NT2/D1 (cell line): ENCODE measurements around the gene UBASH3B.

Experiments used
- DNase-seq: peaks from one replicate; pipeline ENCODE4 v3.0.0-alpha.2; 2011; ENCODE audit warnings: low read depth, low spot score
- H3K27me3 ChIP-seq: 2 replicates; pipeline ENCODE4 v1.6.0; 2011; ENCODE audit warnings: mild to moderate bottlenecking; ENCODE audit not compliant: insufficient read length, insufficient read depth
- H3K36me3 ChIP-seq: 2 replicates; pipeline ENCODE4 v1.6.1; 2011; ENCODE audit warnings: mild to moderate bottlenecking, low read length, mixed read lengths; ENCODE audit not compliant: insufficient read depth, insufficient read length
- H3K4me1 ChIP-seq: 2 replicates; pipeline ENCODE4 v1.5.1; 2011; ENCODE audit not compliant: insufficient read depth, insufficient read length
- H3K4me3 ChIP-seq: 2 replicates; pipeline ENCODE4 v1.5.1; 2011; ENCODE audit warnings: low read depth; ENCODE audit not compliant: insufficient read length
- H3K9ac ChIP-seq: 2 replicates; pipeline ENCODE4 v1.6.0; 2011; ENCODE audit warnings: low read depth; ENCODE audit not compliant: insufficient read length
- H3K9me3 ChIP-seq: 2 replicates; pipeline ENCODE4 v1.5.1; 2011; ENCODE audit warnings: mild to moderate bottlenecking, low read length; ENCODE audit not compliant: insufficient read depth
- SUZ12 ChIP-seq: IDR thresholded peaks from 2 replicates; pipeline ENCODE4 v1.6.1; 2011; ENCODE audit not compliant: insufficient read length, insufficient read depth; ENCODE audit errors: extremely low read depth
- YY1 ChIP-seq: IDR thresholded peaks from 2 replicates; pipeline ENCODE4 v1.6.1; 2011; ENCODE audit not compliant: insufficient read length, insufficient read depth
- ZNF274 ChIP-seq: IDR thresholded peaks from 2 replicates; pipeline ENCODE4 v1.6.1; 2011; ENCODE audit warnings: mild to moderate bottlenecking, low read depth, low read length

The UBASH3B gene

DNA sequence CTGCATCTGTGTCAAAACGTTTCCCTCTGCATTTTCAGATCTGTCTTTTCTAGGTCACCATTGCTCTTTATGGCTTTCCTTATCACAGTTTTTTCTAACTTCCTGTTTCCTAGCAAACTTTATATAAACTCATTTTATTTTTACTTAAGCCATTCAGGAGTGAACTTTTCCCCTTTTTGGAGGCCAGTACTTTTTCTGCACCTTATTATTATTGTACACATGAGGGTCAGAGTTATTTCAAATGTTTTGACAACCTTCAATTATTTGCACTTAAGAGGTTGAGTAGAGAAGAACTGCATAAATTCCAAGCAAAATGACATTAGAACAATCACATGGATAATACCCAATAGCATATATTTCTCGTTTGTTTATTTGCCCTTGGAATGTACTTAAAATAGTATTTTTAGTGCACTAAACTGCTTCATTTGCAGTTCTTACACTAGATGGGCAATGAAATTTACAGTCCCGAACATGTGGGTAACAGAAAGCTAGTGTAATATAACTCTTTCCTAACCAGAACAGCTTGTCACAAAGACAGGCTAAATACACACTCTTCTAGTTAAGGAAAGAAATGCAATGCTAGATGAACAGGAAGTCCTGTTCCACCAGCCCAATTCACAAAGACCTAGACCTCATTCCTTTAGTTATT lies 79.5 kb downstream of the UBASH3B start:
- no peak overlapping the region for H3K9ac ChIP-seq
- H3K9me3 ChIP-seq: no peaks in the 10 kb centered on the region
- no peak for DNase-seq
- no peak overlapping the region for H3K4me3 ChIP-seq
- no peaks in the 10 kb centered on the region for H3K36me3 ChIP-seq
- no peaks in the 10 kb centered on the region for H3K27me3 ChIP-seq
- H3K4me1 ChIP-seq: no peaks in the 10 kb centered on the region
- TF ChIP-seq YY1: no peak
- no peak for TF ChIP-seq SUZ12
- TF ChIP-seq ZNF274: no peak

DNA sequence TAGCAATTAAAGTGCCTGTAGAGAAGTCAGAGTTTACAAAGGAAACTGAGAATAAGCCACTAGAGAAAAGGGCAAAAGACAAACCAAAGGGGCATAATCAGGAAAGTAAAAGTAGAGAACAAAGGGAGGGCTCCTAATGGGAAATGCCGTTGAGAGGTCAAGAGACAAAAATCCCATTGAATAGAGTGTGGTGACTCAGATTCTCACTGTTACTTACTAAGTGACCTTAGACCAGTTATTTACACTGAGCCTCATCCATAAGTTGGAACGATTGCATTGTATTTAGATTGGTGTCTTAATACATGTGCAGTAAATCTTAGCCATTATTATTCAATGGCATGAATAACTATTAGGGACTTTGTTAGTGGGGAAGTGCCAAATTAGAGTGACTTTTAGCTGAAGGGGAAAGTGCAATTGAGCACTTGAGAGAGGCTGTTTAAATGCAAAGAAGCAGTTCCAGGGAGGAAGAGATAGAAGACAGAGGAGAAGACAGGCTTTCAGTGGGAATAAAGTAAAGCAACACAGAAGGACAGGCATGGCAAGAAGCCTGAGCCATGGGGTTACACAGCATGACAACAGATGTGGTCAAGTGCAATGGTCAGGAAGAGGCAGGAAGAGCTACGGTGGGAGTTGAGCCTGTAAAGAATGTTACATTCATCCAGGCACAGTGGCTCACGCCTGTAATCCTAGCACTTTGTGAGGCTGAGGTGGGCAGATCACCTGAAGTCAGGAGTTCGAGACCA lies 82.6 kb downstream of the UBASH3B start:
- Histone ChIP-seq H3K4me3 (no peak overlapping the region), H3K36me3 (no peaks in the 10 kb centered on the region), H3K9me3 (no peaks in the 10 kb centered on the region), H3K9ac (no peak overlapping the region), H3K27me3 (no peaks in the 10 kb centered on the region), H3K4me1 (no peaks in the 10 kb centered on the region)
- peak; percentile 30 for DNase-seq
- TF ChIP-seq ZNF274 (no peak), SUZ12 (no peak), YY1 (no peak)

DNA sequence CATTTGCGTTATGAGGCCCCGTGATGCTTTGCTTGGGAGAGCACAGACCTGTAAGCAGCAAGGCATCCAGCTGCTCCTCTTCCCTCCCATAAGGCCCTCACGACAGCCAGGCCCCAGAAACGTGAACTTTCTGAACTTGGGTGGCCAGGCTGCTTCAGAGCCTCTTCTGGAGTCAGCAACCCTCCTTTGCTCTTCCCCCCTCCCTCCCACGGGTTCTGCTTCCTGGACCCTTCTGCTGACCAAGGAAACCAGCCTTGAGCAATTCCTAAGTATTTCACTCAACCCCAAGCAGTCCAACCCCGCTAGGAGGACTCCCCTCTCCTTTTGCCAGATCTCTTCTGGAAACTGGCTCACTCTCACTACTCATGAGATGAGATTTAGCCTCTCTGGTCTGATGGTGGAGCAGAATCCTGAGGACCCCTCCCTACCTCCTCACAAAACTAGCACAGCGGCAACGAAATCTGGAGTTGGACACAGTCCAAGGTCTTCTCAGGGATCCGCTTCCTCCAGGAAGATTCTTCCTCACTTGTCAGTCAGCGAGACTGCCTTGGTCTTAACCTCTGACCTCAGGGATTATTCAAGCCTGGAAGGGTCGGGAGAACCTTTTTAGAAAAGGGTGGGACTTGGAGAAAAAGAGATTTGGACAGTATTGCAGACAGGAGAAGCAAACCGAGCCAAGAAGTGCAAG lies 86.2 kb downstream of the UBASH3B start:
- no peak overlapping the region for H3K9ac ChIP-seq
- no peaks in the 10 kb centered on the region for H3K9me3 ChIP-seq
- H3K36me3 ChIP-seq: no peaks in the 10 kb centered on the region
- TF ChIP-seq ZNF274: no peak
- TF ChIP-seq YY1: no peak
- no peak for TF ChIP-seq SUZ12
- no peaks in the 10 kb centered on the region for H3K27me3 ChIP-seq
- H3K4me3 ChIP-seq: no peak overlapping the region
- H3K4me1 ChIP-seq: no peaks in the 10 kb centered on the region
- DNase-seq: no peak

DNA sequence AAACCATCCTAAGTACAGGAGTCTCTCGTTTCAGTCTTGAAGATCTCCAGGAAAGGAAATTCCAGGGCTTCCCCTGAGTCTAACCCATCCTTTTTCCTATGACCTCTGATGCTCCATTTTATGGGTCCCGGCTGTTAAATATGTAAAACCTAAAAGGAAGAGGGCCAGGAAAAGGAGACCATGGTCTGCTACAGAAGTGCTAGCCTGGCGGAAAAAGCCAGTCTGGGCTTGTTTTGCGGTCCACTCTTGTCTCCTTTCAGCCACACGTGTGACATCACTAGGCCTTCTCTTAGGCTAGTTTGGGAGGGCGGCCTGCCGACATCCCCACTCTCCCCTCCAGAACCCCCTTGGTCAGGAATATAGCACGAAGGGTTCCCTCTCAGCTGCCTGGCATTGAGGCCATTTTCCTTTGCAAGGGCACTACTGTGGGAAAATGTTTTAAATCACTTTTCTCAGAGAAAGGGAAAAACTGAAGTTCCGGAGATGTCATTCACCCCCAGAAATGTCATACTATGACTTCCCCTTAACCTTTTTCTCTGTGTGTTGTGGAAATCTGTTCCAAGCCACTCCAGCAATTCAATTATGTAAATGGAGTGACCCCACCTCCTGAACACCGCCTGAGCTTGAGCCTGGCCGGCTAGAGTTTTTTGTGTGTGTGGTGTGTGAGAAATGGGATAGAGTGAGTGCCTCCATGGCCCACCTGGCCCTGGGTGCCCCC lies 86.9 kb downstream of the UBASH3B start:
- H3K36me3 ChIP-seq: no peaks in the 10 kb centered on the region
- H3K9ac ChIP-seq: no peak overlapping the region

DNA sequence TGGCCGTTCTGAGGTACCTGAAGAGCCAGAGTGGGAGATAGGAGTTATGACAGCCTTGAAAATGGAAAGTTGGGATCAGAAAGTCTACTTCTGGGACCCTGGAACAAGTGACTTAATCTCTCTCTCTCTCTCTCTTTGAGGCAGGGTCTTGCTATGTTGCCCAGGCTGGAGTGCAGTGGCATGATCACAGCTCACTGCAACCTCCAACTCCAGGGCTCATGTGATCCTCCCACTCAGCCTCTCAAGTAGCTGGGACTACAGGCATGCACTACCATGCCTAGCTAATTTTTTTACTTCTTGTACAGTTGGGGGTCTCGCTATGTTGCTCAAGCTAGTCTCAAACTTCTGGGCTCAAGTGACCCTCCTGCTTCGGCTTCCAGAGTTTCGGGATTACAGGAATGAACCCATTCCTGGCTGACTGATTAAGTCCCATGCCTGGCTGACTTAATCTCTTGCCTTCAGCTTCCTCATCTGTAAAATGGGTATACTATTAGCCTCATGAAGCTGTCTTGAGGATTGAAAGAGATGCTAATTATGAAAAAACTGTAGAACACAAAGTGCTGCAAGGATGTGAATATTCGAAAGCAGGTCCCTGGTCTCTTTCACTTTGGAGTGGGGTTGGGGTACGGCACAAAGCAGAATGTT lies 87.7 kb downstream of the UBASH3B start:
- Histone ChIP-seq H3K9ac (no peak overlapping the region), H3K9me3 (no peaks in the 10 kb centered on the region), H3K4me1 (no peaks in the 10 kb centered on the region), H3K4me3 (no peak overlapping the region), H3K27me3 (no peaks in the 10 kb centered on the region), H3K36me3 (no peaks in the 10 kb centered on the region)
- no peak for DNase-seq
- no peak for TF ChIP-seq SUZ12
- TF ChIP-seq YY1: no peak

More for the DNA sequence above, 86.9 kb downstream of the UBASH3B start:
- no peak for DNase-seq
- H3K9me3 ChIP-seq: no peaks in the 10 kb centered on the region
- H3K4me3 ChIP-seq: no peak overlapping the region
- no peaks in the 10 kb centered on the region for H3K4me1 ChIP-seq
- TF ChIP-seq SUZ12 (no peak), ZNF274 (no peak), YY1 (no peak)
- no peaks in the 10 kb centered on the region for H3K27me3 ChIP-seq

DNA sequence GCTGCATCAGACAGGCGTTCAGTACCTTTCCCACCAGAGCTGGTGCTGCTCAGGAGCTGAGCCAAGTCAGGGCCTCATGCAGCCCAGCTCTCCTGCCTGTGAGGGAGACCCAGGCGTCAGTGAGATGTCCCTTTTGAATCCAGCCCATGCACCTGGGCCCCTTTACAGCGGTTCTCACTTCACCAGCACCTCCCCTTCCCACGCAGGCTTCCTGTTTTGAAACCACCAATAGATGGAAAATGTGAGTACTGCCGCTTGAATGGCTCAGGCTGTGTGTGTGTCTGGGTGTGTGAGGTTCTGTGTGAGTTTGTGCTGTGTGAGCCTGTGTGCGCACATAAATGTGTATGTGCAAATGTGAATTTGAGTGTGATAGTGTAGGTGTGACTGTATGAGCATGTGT lies 88.4 kb downstream of the UBASH3B start:
- no peaks in the 10 kb centered on the region for H3K9me3 ChIP-seq
- no peak overlapping the region for H3K9ac ChIP-seq
- DNase-seq: no peak
- no peaks in the 10 kb centered on the region for H3K4me1 ChIP-seq
- H3K4me3 ChIP-seq: no peak overlapping the region
- TF ChIP-seq YY1: no peak
- no peak for TF ChIP-seq ZNF274
- TF ChIP-seq SUZ12: no peak
- H3K36me3 ChIP-seq: no peaks in the 10 kb centered on the region
- no peaks in the 10 kb centered on the region for H3K27me3 ChIP-seq
